T-helper 1 cell treated with Interleukin-12 subunit alpha and Interleukin-12 subunit beta and Interleukin-4 antibody, amounts not matched to agents 30 ng/mL and 1 ng/mL, for 36 hours (primary cell): ENCODE data around the gene B4GALT7. TPM values are rescaled to one million over a fixed set of nuclear protein-coding genes. Genes with fewer than 3 reads are reported as not detected.
"Not testable (repeated sequence)": the region's sequence is repeated elsewhere in the genome, so short reads cannot be mapped to it uniquely, and the experiment has no call there.

Experiments used
- intact Hi-C: fragments of 100-400 bp; cut with micrococcal nuclease; formaldehyde crosslinking; loops from one replicate; pipeline ENCODE4 v1.15.1; 2024
- total RNA-seq: library from RNA; stranded (reverse); gene quantifications from 2 replicates; pipeline ENCODE4 v1.2.3, GENCODE V29; 2022

The B4GALT7 gene
- total RNA-seq, 1 donor from 2014 or later, result 24.7 TPM

DNA sequence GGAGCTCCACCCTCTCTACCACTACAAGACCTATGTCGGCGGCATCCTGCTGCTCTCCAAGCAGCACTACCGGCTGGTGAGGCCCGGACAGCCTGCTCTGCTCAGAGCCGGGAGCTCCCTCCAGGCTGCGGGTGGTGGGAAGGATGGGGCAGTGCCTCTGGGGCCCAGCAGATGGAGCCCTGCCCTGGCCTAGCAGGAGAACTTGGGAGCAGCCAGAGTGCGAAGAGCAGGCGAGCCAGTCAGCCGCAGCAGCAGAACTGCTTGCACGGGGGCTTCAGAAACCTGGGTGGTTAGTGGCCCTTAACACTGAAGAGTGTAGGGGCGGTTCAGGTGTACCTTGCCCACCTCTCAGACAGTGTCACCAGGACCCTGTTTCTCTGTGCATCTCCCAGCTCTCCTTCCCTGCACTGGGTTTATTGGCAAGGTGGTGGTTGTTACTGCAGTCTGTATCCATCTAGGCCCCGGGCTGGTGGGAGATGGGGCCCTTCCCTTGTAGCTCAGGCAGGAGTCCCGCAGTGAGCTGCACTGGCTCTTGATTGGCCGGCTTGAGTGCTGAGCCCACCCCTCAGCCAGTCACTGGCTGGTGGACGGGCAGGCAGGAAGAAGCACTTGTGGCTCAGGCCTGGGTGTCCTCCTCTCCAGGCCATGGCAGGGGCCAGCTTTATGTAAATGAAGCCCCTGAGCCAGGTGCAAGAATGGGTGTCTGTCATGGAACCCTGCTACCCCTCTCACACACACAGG is 7.7 kb downstream of the B4GALT7 start:
- intact Hi-C loops, result loop anchor here (1.0 kb wide), 1 partner anchor 455 kb away; no protein-coding TSS in a partner anchor

DNA sequence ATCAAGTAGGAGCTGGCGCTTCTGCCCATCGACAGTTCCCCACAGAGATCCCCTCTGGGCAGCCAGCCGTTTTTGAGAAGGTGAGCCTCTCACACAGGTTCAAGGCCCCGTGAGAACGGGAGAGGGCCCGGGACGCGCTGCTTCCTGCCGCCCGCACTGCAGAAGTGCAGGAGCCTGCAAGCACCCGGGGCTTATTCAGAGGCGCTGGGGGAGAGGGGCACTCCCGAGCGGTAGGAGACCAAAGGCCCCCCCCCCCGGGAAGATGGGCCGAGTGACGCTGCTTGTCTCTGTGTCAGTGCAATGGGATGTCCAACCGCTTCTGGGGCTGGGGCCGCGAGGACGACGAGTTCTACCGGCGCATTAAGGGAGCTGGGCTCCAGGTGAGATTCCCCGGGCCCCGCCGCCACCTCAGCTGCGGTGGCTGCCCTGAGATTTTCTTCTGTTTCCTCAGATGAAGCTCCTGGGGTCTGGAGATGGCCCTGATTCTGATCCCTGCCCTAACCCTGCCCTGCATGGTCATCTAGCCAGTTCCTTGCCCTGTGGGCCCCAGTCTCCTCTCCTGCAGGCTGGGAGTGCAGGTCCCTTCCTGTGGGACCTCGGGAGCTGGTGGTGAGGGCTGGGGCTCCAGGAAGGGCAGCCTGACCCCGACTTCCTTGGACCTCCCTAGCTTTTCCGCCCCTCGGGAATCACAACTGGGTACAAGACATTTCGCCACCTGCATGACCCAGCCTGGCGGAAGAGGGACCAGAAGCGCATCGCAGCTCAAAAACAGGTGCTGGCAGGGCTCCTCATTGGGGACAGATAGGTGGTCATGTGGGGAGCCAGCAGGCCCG is 8.5 kb downstream of the B4GALT7 start:
- intact Hi-C loops, result no loop called here

GRCh38 chr5:177609076-177610059 is 9.4 kb downstream of the B4GALT7 start:
- intact Hi-C loops, result no loop called here

GRCh38 chr5:177610131-177610769 is 10.3 kb downstream of the B4GALT7 start:
- intact Hi-C loops, result no loop called here

DNA sequence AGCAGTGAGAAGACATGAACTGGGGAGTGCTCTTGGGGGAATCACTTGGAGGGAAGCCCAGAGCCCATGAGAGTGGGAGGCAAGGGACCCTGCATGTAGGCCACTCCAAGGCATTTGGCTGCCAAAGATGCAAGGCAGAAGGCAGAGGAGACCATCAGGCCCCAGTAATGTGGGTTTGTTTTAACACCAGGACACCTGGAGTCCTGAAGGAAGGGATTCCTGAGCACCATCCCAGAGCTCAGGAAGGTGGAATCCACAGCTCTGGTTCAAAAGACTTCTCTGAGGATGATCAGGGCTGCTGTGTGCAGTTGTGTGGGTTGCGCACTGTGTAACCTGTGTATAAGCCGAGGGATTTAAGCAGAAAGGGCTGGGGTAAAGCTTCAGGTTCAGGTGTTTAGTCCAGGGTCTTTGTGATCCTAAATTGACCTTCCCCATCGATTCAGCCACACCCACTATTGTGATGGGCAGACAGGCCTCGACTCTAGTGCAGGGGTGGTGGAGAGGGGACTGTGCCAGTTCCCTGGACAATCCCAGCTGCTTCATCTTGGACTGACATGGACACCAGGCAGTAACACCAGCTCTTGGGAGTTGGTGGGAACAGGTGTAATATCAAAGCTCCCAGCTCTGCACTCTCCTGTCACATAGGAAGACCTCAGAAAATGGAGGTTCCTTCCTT is 11.0 kb downstream of the B4GALT7 start:
- intact Hi-C loops, result no loop called here

DNA sequence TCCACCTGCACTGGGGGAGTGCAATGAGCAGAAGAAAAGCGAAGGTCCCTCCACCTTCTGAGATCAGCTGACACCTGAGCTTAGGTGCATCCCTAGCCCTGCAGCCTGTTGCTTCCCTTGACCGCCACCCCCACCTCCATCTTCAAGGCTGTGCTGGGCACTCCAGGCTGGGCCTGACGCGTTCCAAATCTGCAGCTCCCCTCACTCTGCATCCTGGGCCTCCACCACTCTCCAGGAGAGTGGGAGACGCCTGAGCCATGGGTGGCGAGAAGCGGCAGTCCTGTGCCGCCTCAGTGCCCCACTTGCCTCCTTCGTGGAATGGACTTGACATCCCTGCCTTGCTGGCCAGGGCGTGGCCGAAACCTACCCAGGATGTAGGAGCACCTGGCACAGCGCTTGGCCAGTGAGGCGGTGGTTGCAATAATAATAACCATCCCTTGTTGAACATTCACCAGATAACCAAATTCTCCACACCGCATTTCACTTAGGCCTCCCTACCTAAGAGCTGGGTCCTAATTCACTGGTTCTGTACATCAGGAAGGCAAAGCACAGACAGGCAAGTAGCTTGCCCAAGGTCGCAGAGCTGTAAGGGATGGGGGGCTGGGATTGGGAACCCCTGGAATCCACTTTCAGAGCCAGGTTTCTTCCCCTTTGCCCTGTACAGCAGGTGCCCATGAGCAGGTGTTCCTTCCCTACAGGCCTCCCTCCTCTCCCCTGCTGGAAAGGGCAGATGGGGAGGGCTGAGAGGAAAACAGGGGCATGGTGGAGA is 11.7 kb downstream of the B4GALT7 start:
- intact Hi-C loops, result no loop called here

GRCh38 chr5:177612215-177612673 is 12.3 kb downstream of the B4GALT7 start:
- intact Hi-C loops, result no loop called here

GRCh38 chr5:177620560-177620959 is 20.6 kb downstream of the B4GALT7 start:
- intact Hi-C loops, result no loop called here

GRCh38 chr5:177624172-177624571 is 24.2 kb downstream of the B4GALT7 start:
- intact Hi-C loops, result not testable (repeated sequence)

- intact Hi-C loops, result not testable (repeated sequence)
These were observed 30.3 kb downstream of the B4GALT7 start for GRCh38 chr5:177630186-177630585.

GRCh38 chr5:177634912-177635311 is 35.0 kb downstream of the B4GALT7 start:
- intact Hi-C loops, result not testable (repeated sequence)

GRCh38 chr5:177645462-177645861 is 45.5 kb downstream of the B4GALT7 start:
- intact Hi-C loops, result not testable (repeated sequence)

GRCh38 chr5:177651235-177651634 is 51.3 kb downstream of the B4GALT7 start:
- intact Hi-C loops, result not testable (repeated sequence)

GRCh38 chr5:177657846-177658245 is 57.9 kb downstream of the B4GALT7 start:
- intact Hi-C loops, result not testable (repeated sequence)

GRCh38 chr5:177658542-177658941 is 58.6 kb downstream of the B4GALT7 start:
- intact Hi-C loops, result not testable (repeated sequence)
